Small intestine (tissue), 4 donors: ENCODE measurements around the gene GPR82. TPM values are rescaled to one million over a fixed set of nuclear protein-coding genes. Genes with fewer than 3 reads are reported as not detected.

ENCODE experiments used
- polyA plus RNA-seq, 4 donors: library from polyadenylated mRNA; stranded (reverse) in 3 of 4; unstranded in 1 of 4; fragments of 200-250 nt in 3 of 4; fragments of 120-200 nt in 1 of 4; gene quantifications; one replicate each; pipeline versions ENCODE4 v1.2.1 to v1.2.3, GENCODE V29; 2013
- donor health status: healthy with polysubstance abuse.
- donor health status: Bipolar disorder and iron deficiency.
- donor health status: healthy.

GPR82 gene
- polyA plus RNA-seq, 4 donors = 0.19 to 1.3 (median 0.81) TPM; not detected in 1

Other genes with a start within 250 kb of the GPR82 start
- 10 to 100 TPM in 1 of 4 donors, 1 to 10 TPM in 2, under 1 TPM in 1; 0.45 to 10.1 (median 6.8) TPM for gene GPR34, start 35.2 kb upstream of the GPR82 start, polyA plus RNA-seq
- 10 to 100 TPM; 16.5 to 77.8 (median 25.2) TPM for gene CASK, start 199.4 kb downstream of the GPR82 start, polyA plus RNA-seq